ENCODE results near the gene NUDT16. TPM values are rescaled to one million over a fixed set of nuclear protein-coding genes. Genes with fewer than 3 reads are reported as not detected.

The NUDT16 gene
- total and polyA plus RNA-seq, 4 experiments from 2014 or later, result 4.0 to 16.7 (median 10.6) TPM

GRCh38 chr3:131386429-131387165, 5.0 kb downstream of the NUDT16 start:
- H3K9me3 ChIP-seq (ENCODE audit: control insufficient read depth in 1 of 2, low read length in 2 of 2), result no peaks in the 10 kb centered on the region
- H3K27me3 Mint-ChIP-seq, result peaks cover 0 to 3% of the 10 kb centered on the region in 2 donors

GRCh38 chr3:131387796-131388489, 6.4 kb downstream of the NUDT16 start:
- CTCF ChIA-PET (ENCODE audit: partially characterized antibody), result no interaction called here
- no peak for DNase-seq
- Histone ChIP-seq H3K36me3 (ENCODE audit: insufficient read depth, low read length) (no peaks in the 10 kb centered on the region), H3K4me1 (ENCODE audit: insufficient read depth, low read length) (peaks cover 17% of the 10 kb centered on the region), H3K9me3 (ENCODE audit: control insufficient read depth in 1 of 2, low read length in 2 of 2) (no peaks in the 10 kb centered on the region), H3K27ac (ENCODE audit: low read depth, low read length) (no peak overlapping the region), H3K27me3 (ENCODE audit: insufficient read depth, low read length) (no peaks in the 10 kb centered on the region), H3K4me3 (ENCODE audit: low read length in 2 of 2) (no peak overlapping the region)
- Mint-ChIP-seq H3K27ac (peak overlapping the region in 1 of 7 donors; percentile 21), H3K9me3 (peaks cover 0 to 2% (median 0%) of the 10 kb centered on the region in 8 donors), H3K4me3 (no peak overlapping the region), H3K27me3 (peaks cover 0 to 3% of the 10 kb centered on the region in 2 donors), H3K4me1 (peaks cover 18 to 29% (median 22%) of the 10 kb centered on the region in 4 donors), H3K36me3 (peaks cover 5 to 12% of the 10 kb centered on the region in 2 donors)
- POLR2A ChIA-PET (ENCODE audit: partially characterized antibody), result no interaction called here
- intact Hi-C loops (cut with micrococcal nuclease), result no loop called here

More at GRCh38 chr3:131386429-131387165, 5.0 kb downstream of the NUDT16 start:
- H3K27ac Mint-ChIP-seq, result peak overlapping the region; percentile 12 to 77 (median 44)
- Histone ChIP-seq H3K4me1 (ENCODE audit: insufficient read depth, low read length) (peaks cover 28% of the 10 kb centered on the region), H3K27ac (ENCODE audit: low read depth, low read length) (no peak overlapping the region), H3K4me3 (ENCODE audit: low read length in 2 of 2) (no peak overlapping the region), H3K36me3 (ENCODE audit: insufficient read depth, low read length) (no peaks in the 10 kb centered on the region), H3K27me3 (ENCODE audit: insufficient read depth, low read length) (no peaks in the 10 kb centered on the region)
- H3K4me1 Mint-ChIP-seq, result peaks cover 24 to 38% (median 29%) of the 10 kb centered on the region in 4 donors
- peaks cover 0 to 1% (median 0%) of the 10 kb centered on the region in 8 donors for H3K9me3 Mint-ChIP-seq
- CTCF ChIA-PET (ENCODE audit: partially characterized antibody), result interaction anchor here (1.0 kb wide), 1 partner anchor 10 kb away, joined by 3 read pairs; no protein-coding TSS in a partner anchor
- no peak for DNase-seq
- H3K4me3 Mint-ChIP-seq, result peak overlapping the region in 4 of 8 donors; percentile 5 to 55 (median 30)
- intact Hi-C loops (cut with micrococcal nuclease), result no loop called here
- POLR2A ChIA-PET (ENCODE audit: partially characterized antibody), result no interaction called here
- peaks cover 9 to 12% of the 10 kb centered on the region in 2 donors for H3K36me3 Mint-ChIP-seq

- Histone ChIP-seq H3K4me1 (ENCODE audit: insufficient read depth, low read length) (peaks cover 15% of the 10 kb centered on the region), H3K27ac (ENCODE audit: low read depth, low read length) (no peak overlapping the region), H3K4me3 (ENCODE audit: low read length in 2 of 2) (no peak overlapping the region), H3K36me3 (ENCODE audit: insufficient read depth, low read length) (no peaks in the 10 kb centered on the region), H3K27me3 (ENCODE audit: insufficient read depth, low read length) (no peaks in the 10 kb centered on the region), H3K9me3 (ENCODE audit: control insufficient read depth in 1 of 2, low read length in 2 of 2) (no peaks in the 10 kb centered on the region)
- Mint-ChIP-seq H3K27me3 (peaks cover 0 to 3% of the 10 kb centered on the region in 2 donors), H3K4me1 (peaks cover 18 to 29% (median 22%) of the 10 kb centered on the region in 4 donors), H3K4me3 (no peak overlapping the region), H3K36me3 (peaks cover 5 to 12% of the 10 kb centered on the region in 2 donors), H3K27ac (no peak overlapping the region), H3K9me3 (peaks cover 0 to 2% (median 0%) of the 10 kb centered on the region in 8 donors)
- intact Hi-C loops (cut with micrococcal nuclease), result no loop called here
- no peak for DNase-seq
- CTCF ChIA-PET (ENCODE audit: partially characterized antibody), result no interaction called here
- POLR2A ChIA-PET (ENCODE audit: partially characterized antibody), result no interaction called here
Measured at GRCh38 chr3:131388490-131388799, 6.9 kb downstream of the NUDT16 start.

GRCh38 chr3:131390331-131390730, 8.8 kb downstream of the NUDT16 start:
- POLR2A ChIA-PET (ENCODE audit: partially characterized antibody), result no interaction called here
- Mint-ChIP-seq H3K27ac (no peak overlapping the region), H3K4me1 (peaks cover 12 to 15% (median 13%) of the 10 kb centered on the region in 4 donors), H3K4me3 (no peak overlapping the region), H3K9me3 (peaks cover 0 to 2% (median 0%) of the 10 kb centered on the region in 8 donors), H3K36me3 (peaks cover 0 to 3% of the 10 kb centered on the region in 2 donors), H3K27me3 (peaks cover 0 to 3% of the 10 kb centered on the region in 2 donors)
- no peaks in the 10 kb centered on the region for H3K27me3 ChIP-seq (ENCODE audit: insufficient read depth, low read length)
- intact Hi-C loops (cut with micrococcal nuclease), result no loop called here
- H3K4me3 ChIP-seq (ENCODE audit: low read length in 2 of 2), result no peak overlapping the region
- no peaks in the 10 kb centered on the region for H3K36me3 ChIP-seq (ENCODE audit: insufficient read depth, low read length)
- no peak for DNase-seq
- CTCF ChIA-PET (ENCODE audit: partially characterized antibody), result no interaction called here
- peaks cover 15% of the 10 kb centered on the region for H3K4me1 ChIP-seq (ENCODE audit: insufficient read depth, low read length)
- H3K9me3 ChIP-seq (ENCODE audit: control insufficient read depth in 1 of 2, low read length in 2 of 2), result no peaks in the 10 kb centered on the region
- no peak overlapping the region for H3K27ac ChIP-seq (ENCODE audit: low read depth, low read length)

GRCh38 chr3:131393051-131393450, 11.5 kb downstream of the NUDT16 start:
- no peak for DNase-seq
- H3K27me3 ChIP-seq (ENCODE audit: insufficient read depth, low read length), result no peaks in the 10 kb centered on the region
- Mint-ChIP-seq H3K27me3 (peaks cover 0 to 3% of the 10 kb centered on the region in 2 donors), H3K9me3 (peaks cover 0 to 2% (median 0%) of the 10 kb centered on the region in 8 donors), H3K4me3 (no peak overlapping the region), H3K36me3 (no peaks in the 10 kb centered on the region), H3K4me1 (no peaks in the 10 kb centered on the region), H3K27ac (no peak overlapping the region)
- no peaks in the 10 kb centered on the region for H3K36me3 ChIP-seq (ENCODE audit: insufficient read depth, low read length)
- H3K4me1 ChIP-seq (ENCODE audit: insufficient read depth, low read length), result no peaks in the 10 kb centered on the region
- no peak overlapping the region for H3K4me3 ChIP-seq (ENCODE audit: low read length in 2 of 2)
- CTCF ChIA-PET (ENCODE audit: partially characterized antibody), result no interaction called here
- POLR2A ChIA-PET (ENCODE audit: partially characterized antibody), result no interaction called here
- intact Hi-C loops (cut with micrococcal nuclease), result no loop called here
- H3K27ac ChIP-seq (ENCODE audit: low read depth, low read length), result no peak overlapping the region
- no peaks in the 10 kb centered on the region for H3K9me3 ChIP-seq (ENCODE audit: control insufficient read depth in 1 of 2, low read length in 2 of 2)

GRCh38 chr3:131393868-131394267, 12.3 kb downstream of the NUDT16 start:
- Histone ChIP-seq H3K36me3 (ENCODE audit: insufficient read depth, low read length) (no peaks in the 10 kb centered on the region), H3K4me1 (ENCODE audit: insufficient read depth, low read length) (no peaks in the 10 kb centered on the region), H3K9me3 (ENCODE audit: control insufficient read depth in 1 of 2, low read length in 2 of 2) (no peaks in the 10 kb centered on the region), H3K4me3 (ENCODE audit: low read length in 2 of 2) (no peak overlapping the region), H3K27ac (ENCODE audit: low read depth, low read length) (no peak overlapping the region), H3K27me3 (ENCODE audit: insufficient read depth, low read length) (no peaks in the 10 kb centered on the region)
- Mint-ChIP-seq H3K27me3 (peaks cover 0 to 3% of the 10 kb centered on the region in 2 donors), H3K36me3 (no peaks in the 10 kb centered on the region), H3K9me3 (peaks cover 0 to 2% (median 0%) of the 10 kb centered on the region in 8 donors), H3K4me1 (no peaks in the 10 kb centered on the region), H3K4me3 (no peak overlapping the region), H3K27ac (no peak overlapping the region)
- DNase-seq, result no peak
- ChIA-PET CTCF (ENCODE audit: partially characterized antibody) (no interaction called here), POLR2A (ENCODE audit: partially characterized antibody) (no interaction called here)
- intact Hi-C loops (cut with micrococcal nuclease), result no loop called here

- H3K4me3 ChIP-seq (ENCODE audit: low read length in 2 of 2), result no peak overlapping the region
- H3K27me3 ChIP-seq (ENCODE audit: insufficient read depth, low read length), result no peaks in the 10 kb centered on the region
- no peaks in the 10 kb centered on the region for H3K4me1 Mint-ChIP-seq
- H3K36me3 Mint-ChIP-seq, result no peaks in the 10 kb centered on the region
- CTCF ChIA-PET (ENCODE audit: partially characterized antibody), result no interaction called here
- no peak for DNase-seq
- no peaks in the 10 kb centered on the region for H3K36me3 ChIP-seq (ENCODE audit: insufficient read depth, low read length)
- H3K4me1 ChIP-seq (ENCODE audit: insufficient read depth, low read length), result no peaks in the 10 kb centered on the region
- H3K27me3 Mint-ChIP-seq, result peaks cover 0 to 3% of the 10 kb centered on the region in 2 donors
- no peaks in the 10 kb centered on the region for H3K9me3 ChIP-seq (ENCODE audit: control insufficient read depth in 1 of 2, low read length in 2 of 2)
- no peak overlapping the region for H3K27ac Mint-ChIP-seq
- no peak overlapping the region for H3K27ac ChIP-seq (ENCODE audit: low read depth, low read length)
- POLR2A ChIA-PET (ENCODE audit: partially characterized antibody), result no interaction called here
- no peak overlapping the region for H3K4me3 Mint-ChIP-seq
- intact Hi-C loops (cut with micrococcal nuclease), result no loop called here
- peaks cover 0 to 2% (median 0%) of the 10 kb centered on the region in 8 donors for H3K9me3 Mint-ChIP-seq
Measured at GRCh38 chr3:131394400-131394799, 12.8 kb downstream of the NUDT16 start.

Data from CD4-positive, alpha-beta memory T cell (primary cell).